CD4-positive, alpha-beta memory T cell (primary cell): ENCODE measurements around the gene ATXN1L. TPM values are rescaled to one million over a fixed set of nuclear protein-coding genes. Genes with fewer than 3 reads are reported as not detected.

ENCODE experiments used
- CTCF ChIA-PET: fragments of 350-600 bp; sonication (Branson Sonifier 250); formaldehyde crosslinking; loops from one replicate; lab custom pipeline; 2021; ENCODE audit warnings: inconsistent platforms; ENCODE audit not compliant: partially characterized antibody; lab: Charles Lee
- POLR2A ChIA-PET: fragments of 350-600 bp; sonication (Branson Sonifier 250); formaldehyde crosslinking; loops from one replicate; lab custom pipeline; 2021; ENCODE audit not compliant: partially characterized antibody; lab: Charles Lee
- DNase-seq, 5 donors: peaks; one replicate each; pipeline versions ENCODE4 v3.0.0 to v3.0.0-alpha.2; 2020 to 2022; ENCODE audit warnings: mixed read lengths in 1 of 5
- H3K27ac ChIP-seq: one replicate; pipeline ENCODE4 v1.7.0; 2013; ENCODE audit warnings: low read depth, low read length
- H3K27me3 ChIP-seq: 2 replicates; pipeline ENCODE4 v1.7.0; 2013; ENCODE audit warnings: mild to moderate bottlenecking, low read length, moderate library complexity; ENCODE audit not compliant: insufficient read depth
- H3K36me3 ChIP-seq: 2 replicates; pipeline ENCODE4 v1.7.0; 2013; ENCODE audit warnings: mild to moderate bottlenecking, low read length, moderate library complexity; ENCODE audit not compliant: insufficient read depth
- H3K4me1 ChIP-seq: 2 replicates; pipeline ENCODE4 v1.7.0; 2013; ENCODE audit warnings: mild to moderate bottlenecking, low read length, moderate library complexity; ENCODE audit not compliant: insufficient read depth
- H3K4me3 ChIP-seq, 2 donors: one replicate each; pipeline ENCODE4 v1.7.0; 2013; ENCODE audit warnings: low read length in 2 of 2, mild to moderate bottlenecking in 1 of 2
- H3K9me3 ChIP-seq, 2 donors: one replicate each; pipeline ENCODE4 v1.7.0; 2013; ENCODE audit warnings: low read length in 2 of 2, control low read depth in 1 of 2; ENCODE audit not compliant: control insufficient read depth in 1 of 2
- H3K27ac Mint-ChIP-seq, 7 donors: one replicate each; pipeline ENCODE4 v1.8.0; 2020 to 2021; ENCODE audit warnings: mixed read lengths in 7 of 7, mild to moderate bottlenecking in 6 of 7, inconsistent platforms in 3 of 7, moderate library complexity in 3 of 7
- H3K27me3 Mint-ChIP-seq, 2 donors: one replicate each; pipeline ENCODE4 v1.8.0; 2020 to 2021; ENCODE audit warnings: mixed read lengths in 2 of 2
- H3K36me3 Mint-ChIP-seq, 2 donors: one replicate each; pipeline ENCODE4 v1.8.0; 2020 to 2021; ENCODE audit warnings: mixed read lengths in 2 of 2, inconsistent platforms in 1 of 2, mild to moderate bottlenecking in 1 of 2
- H3K4me1 Mint-ChIP-seq, 4 donors: one replicate each; pipeline ENCODE4 v1.8.0; 2020 to 2021; ENCODE audit warnings: mixed read lengths in 4 of 4, mild to moderate bottlenecking in 1 of 4
- H3K4me3 Mint-ChIP-seq, 8 donors: one replicate each; pipeline ENCODE4 v1.8.0; 2020 to 2021; ENCODE audit warnings: mixed read lengths in 8 of 8, mild to moderate bottlenecking in 7 of 8, moderate library complexity in 6 of 8, inconsistent platforms in 3 of 8
- H3K9me3 Mint-ChIP-seq, 8 donors: one replicate each; pipeline ENCODE4 v1.8.0; 2020 to 2021; ENCODE audit warnings: mixed read lengths in 8 of 8, mild to moderate bottlenecking in 5 of 8, inconsistent platforms in 3 of 8, moderate library complexity in 1 of 8
- intact Hi-C: fragments of 100-400 bp; cut with micrococcal nuclease; formaldehyde crosslinking; loops from one replicate; pipeline ENCODE4 v1.15.1; 2023
- polyA plus RNA-seq, 2 donors: library from polyadenylated mRNA; unstranded; fragments of 300-500 nt; fragmentation: Illumina TruSeq; gene quantifications; one replicate each; pipeline ENCODE4 v1.2.3, GENCODE V29; 2021
- total RNA-seq, 2 experiments: library from RNA; stranded (reverse); gene quantifications; one replicate each; pipeline ENCODE4 v1.2.3, GENCODE V29; 2021

The ATXN1L gene
- total and polyA plus RNA-seq, 4 experiments from 2014 or later: 10.0 to 31.6 (median 20.0) TPM

GRCh38 chr16:71834291-71834690 lies 11.5 kb upstream of the ATXN1L start:
- H3K27me3 Mint-ChIP-seq: no peaks in the 10 kb centered on the region
- H3K4me1 Mint-ChIP-seq: peaks cover 0 to 7% (median 5%) of the 10 kb centered on the region in 4 donors
- Histone ChIP-seq H3K36me3 (no peaks in the 10 kb centered on the region), H3K4me3 (no peak overlapping the region), H3K27me3 (no peaks in the 10 kb centered on the region), H3K9me3 (no peaks in the 10 kb centered on the region), H3K27ac (no peak overlapping the region), H3K4me1 (no peaks in the 10 kb centered on the region)
- H3K36me3 Mint-ChIP-seq: no peaks in the 10 kb centered on the region
- POLR2A ChIA-PET: no interaction called here
- no peak for DNase-seq
- no peak overlapping the region for H3K4me3 Mint-ChIP-seq
- H3K9me3 Mint-ChIP-seq: no peaks in the 10 kb centered on the region
- CTCF ChIA-PET: no interaction called here
- no peak overlapping the region for H3K27ac Mint-ChIP-seq
- intact Hi-C loops: no loop called here

- POLR2A ChIA-PET: no interaction called here
- CTCF ChIA-PET: no interaction called here
- no peaks in the 10 kb centered on the region for H3K27me3 ChIP-seq
- H3K4me3 ChIP-seq: no peak overlapping the region
- Mint-ChIP-seq H3K36me3 (no peaks in the 10 kb centered on the region), H3K27me3 (no peaks in the 10 kb centered on the region), H3K9me3 (no peaks in the 10 kb centered on the region), H3K4me1 (peaks cover 3 to 9% (median 6%) of the 10 kb centered on the region in 4 donors), H3K4me3 (no peak overlapping the region), H3K27ac (no peak overlapping the region)
- no peaks in the 10 kb centered on the region for H3K9me3 ChIP-seq
- intact Hi-C loops: no loop called here
- no peaks in the 10 kb centered on the region for H3K4me1 ChIP-seq
- no peak overlapping the region for H3K27ac ChIP-seq
- no peak for DNase-seq
- H3K36me3 ChIP-seq: no peaks in the 10 kb centered on the region
Measured at GRCh38 chr16:71837150-71837549, 8.6 kb upstream of the ATXN1L start.

- H3K27ac Mint-ChIP-seq: no peak overlapping the region
Measured at GRCh38 chr16:71840052-71840451, 5.7 kb upstream of the ATXN1L start.

GRCh38 chr16:71843572-71843971 lies 2.2 kb upstream of the ATXN1L start:
- Histone ChIP-seq H3K27ac (no peak overlapping the region), H3K9me3 (no peaks in the 10 kb centered on the region), H3K4me3 (no peak overlapping the region), H3K4me1 (peaks cover 18% of the 10 kb centered on the region), H3K36me3 (peaks cover 6% of the 10 kb centered on the region), H3K27me3 (no peaks in the 10 kb centered on the region)
- Mint-ChIP-seq H3K27ac (peak overlapping the region in 1 of 7 donors; percentile 9), H3K27me3 (no peaks in the 10 kb centered on the region), H3K9me3 (no peaks in the 10 kb centered on the region), H3K4me3 (peak overlapping the region in 1 of 8 donors; percentile 2), H3K4me1 (peaks cover 24 to 41% (median 32%) of the 10 kb centered on the region in 4 donors), H3K36me3 (peaks cover 7 to 21% of the 10 kb centered on the region in 2 donors)
- ChIA-PET POLR2A (interaction anchor here (1.5 kb wide), 1 partner anchor 35 kb away, joined by 5 read pairs; the partner anchor contains the start of gene AP1G1), CTCF (interaction anchor here (1.0 to 3.7 kb wide), 5 partner anchors 11 to 279 kb away, joined by 3 to 27 read pairs (median 4); no protein-coding TSS in a partner anchor)
- no peak for DNase-seq
- intact Hi-C loops: no loop called here

More at GRCh38 chr16:71840052-71840451, 5.7 kb upstream of the ATXN1L start:
- Histone ChIP-seq H3K4me3 (no peak overlapping the region), H3K36me3 (no peaks in the 10 kb centered on the region), H3K27me3 (no peaks in the 10 kb centered on the region), H3K9me3 (no peaks in the 10 kb centered on the region), H3K4me1 (peaks cover 3% of the 10 kb centered on the region), H3K27ac (no peak overlapping the region)
- no peak overlapping the region for H3K4me3 Mint-ChIP-seq
- H3K9me3 Mint-ChIP-seq: no peaks in the 10 kb centered on the region
- intact Hi-C loops: no loop called here
- H3K27me3 Mint-ChIP-seq: no peaks in the 10 kb centered on the region
- ChIA-PET POLR2A (no interaction called here), CTCF (interaction anchor here (1.5 kb wide), 1 partner anchor 43 kb away, joined by 5 read pairs; the partner anchor contains the start of gene ZNF821)
- H3K4me1 Mint-ChIP-seq: peaks cover 7 to 14% (median 9%) of the 10 kb centered on the region in 4 donors
- no peak for DNase-seq
- H3K36me3 Mint-ChIP-seq: no peaks in the 10 kb centered on the region

DNA sequence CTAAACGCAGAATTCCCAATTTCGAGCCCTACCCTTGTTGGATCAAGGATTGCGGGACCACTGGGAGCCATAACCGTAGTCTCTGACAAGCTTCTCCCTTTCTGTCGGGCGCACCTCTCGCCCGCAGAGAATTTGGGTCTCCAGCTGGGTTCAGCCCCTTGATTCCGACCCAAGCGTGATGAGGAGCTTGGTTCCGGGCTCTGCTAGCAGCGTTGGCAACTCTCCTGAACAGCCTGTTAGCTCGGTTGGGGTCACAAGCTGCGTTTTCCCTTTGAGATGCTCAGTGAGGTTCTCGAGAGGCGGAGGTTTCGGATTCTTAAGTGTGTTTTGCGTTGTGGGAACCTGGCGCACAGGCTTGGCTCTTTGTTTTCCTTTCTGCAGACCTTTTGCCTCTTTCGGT lies 655 bp downstream of the ATXN1L start:
- intact Hi-C loops: no loop called here
- Histone ChIP-seq H3K27ac (peak overlapping the region; percentile 88), H3K27me3 (no peaks in the 10 kb centered on the region), H3K4me1 (peaks cover 18% of the 10 kb centered on the region), H3K36me3 (peaks cover 30% of the 10 kb centered on the region), H3K9me3 (no peaks in the 10 kb centered on the region), H3K4me3 (peak overlapping the region; percentile 84 to 89)
- H3K9me3 Mint-ChIP-seq: no peaks in the 10 kb centered on the region
- peak overlapping the region; percentile 87 to 99 (median 94) for H3K27ac Mint-ChIP-seq
- CTCF ChIA-PET: interaction anchor here (0.8 to 4.3 kb wide), 3 partner anchors 36 to 115 kb away, joined by 3 to 27 read pairs (median 5); no protein-coding TSS in a partner anchor
- DNase-seq: peak in 3 of 5 donors; percentile 8 to 22 (median 15)
- POLR2A ChIA-PET: interaction anchor here (0.7 to 3.0 kb wide), 9 partner anchors 9 to 49 kb away, joined by 3 to 22 read pairs (median 4); partner anchors contain the start of genes AP1G1, IST1 and ZNF821
- peaks cover 24 to 44% of the 10 kb centered on the region in 2 donors for H3K36me3 Mint-ChIP-seq
- H3K4me1 Mint-ChIP-seq: peaks cover 26 to 59% (median 38%) of the 10 kb centered on the region in 4 donors
- H3K27me3 Mint-ChIP-seq: no peaks in the 10 kb centered on the region
- H3K4me3 Mint-ChIP-seq: peak overlapping the region; percentile 90 to 95 (median 94)

DNA sequence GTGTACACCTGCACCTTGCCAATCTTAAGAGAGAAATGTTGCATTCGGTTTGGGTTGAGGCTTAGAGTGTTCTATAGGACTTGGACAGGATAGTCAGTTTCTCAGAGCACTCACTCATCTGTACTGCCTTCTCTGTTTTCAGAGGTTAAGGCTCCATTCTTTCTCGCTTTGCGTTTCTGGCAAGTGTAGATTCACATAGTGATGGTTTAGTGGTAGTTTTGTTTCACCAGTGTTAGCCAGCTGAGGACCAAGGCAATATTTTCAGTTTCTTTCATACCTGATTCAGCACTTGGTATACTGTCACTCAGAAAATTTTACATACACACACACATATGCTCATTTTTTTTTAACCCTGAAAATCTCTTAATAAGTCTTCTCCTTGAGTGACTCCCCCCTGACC lies 1.3 kb downstream of the ATXN1L start:
- Mint-ChIP-seq H3K9me3 (no peaks in the 10 kb centered on the region), H3K4me1 (peaks cover 26 to 64% (median 38%) of the 10 kb centered on the region in 4 donors), H3K36me3 (peaks cover 24 to 47% of the 10 kb centered on the region in 2 donors), H3K27me3 (no peaks in the 10 kb centered on the region), H3K4me3 (peak overlapping the region; percentile 90 to 95 (median 94)), H3K27ac (peak overlapping the region; percentile 87 to 99 (median 94))
- Histone ChIP-seq H3K27me3 (no peaks in the 10 kb centered on the region), H3K9me3 (no peaks in the 10 kb centered on the region), H3K4me1 (peaks cover 20% of the 10 kb centered on the region), H3K4me3 (peak overlapping the region; percentile 84 to 89), H3K27ac (peak overlapping the region; percentile 88), H3K36me3 (peaks cover 32% of the 10 kb centered on the region)
- ChIA-PET POLR2A (interaction anchor here (0.7 to 3.0 kb wide), 8 partner anchors 9 to 47 kb away, joined by 3 to 22 read pairs (median 5); partner anchors contain the start of genes AP1G1 and ZNF821), CTCF (interaction anchor here (0.8 to 4.3 kb wide), 3 partner anchors 35 to 114 kb away, joined by 3 to 27 read pairs (median 5); no protein-coding TSS in a partner anchor)
- no peak for DNase-seq
- intact Hi-C loops: no loop called here

- Histone ChIP-seq H3K36me3 (peaks cover 37% of the 10 kb centered on the region), H3K27me3 (no peaks in the 10 kb centered on the region), H3K4me3 (no peak overlapping the region), H3K4me1 (peaks cover 34% of the 10 kb centered on the region), H3K9me3 (no peaks in the 10 kb centered on the region), H3K27ac (no peak overlapping the region)
- H3K4me3 Mint-ChIP-seq: peak overlapping the region in 2 of 8 donors; percentile 2 to 4
- H3K27ac Mint-ChIP-seq: peak overlapping the region in 4 of 7 donors; percentile 59 to 98 (median 70)
- no peaks in the 10 kb centered on the region for H3K9me3 Mint-ChIP-seq
- peaks cover 29 to 67% (median 44%) of the 10 kb centered on the region in 4 donors for H3K4me1 Mint-ChIP-seq
- no peaks in the 10 kb centered on the region for H3K27me3 Mint-ChIP-seq
- CTCF ChIA-PET: interaction anchor here (4.3 kb wide), 1 partner anchor 34 kb away, joined by 27 read pairs; no protein-coding TSS in a partner anchor
- POLR2A ChIA-PET: interaction anchor here (0.6 to 3.0 kb wide), 3 partner anchors 31 to 170 kb away, joined by 3 to 9 read pairs (median 5); no protein-coding TSS in a partner anchor
- intact Hi-C loops: no loop called here
- peaks cover 26 to 61% of the 10 kb centered on the region in 2 donors for H3K36me3 Mint-ChIP-seq
- no peak for DNase-seq
Measured at GRCh38 chr16:71848622-71849021, 2.8 kb downstream of the ATXN1L start.
